Measurements from ENCODE around the gene HNMT. TPM values are rescaled to one million over a fixed set of nuclear protein-coding genes. Genes with fewer than 3 reads are reported as not detected.

Gene HNMT
- total and polyA plus RNA-seq, 2 donors (not counting 1 experiment from before 2014, with no cell fraction given) = 0.24 TPM; not detected in 1

DNA sequence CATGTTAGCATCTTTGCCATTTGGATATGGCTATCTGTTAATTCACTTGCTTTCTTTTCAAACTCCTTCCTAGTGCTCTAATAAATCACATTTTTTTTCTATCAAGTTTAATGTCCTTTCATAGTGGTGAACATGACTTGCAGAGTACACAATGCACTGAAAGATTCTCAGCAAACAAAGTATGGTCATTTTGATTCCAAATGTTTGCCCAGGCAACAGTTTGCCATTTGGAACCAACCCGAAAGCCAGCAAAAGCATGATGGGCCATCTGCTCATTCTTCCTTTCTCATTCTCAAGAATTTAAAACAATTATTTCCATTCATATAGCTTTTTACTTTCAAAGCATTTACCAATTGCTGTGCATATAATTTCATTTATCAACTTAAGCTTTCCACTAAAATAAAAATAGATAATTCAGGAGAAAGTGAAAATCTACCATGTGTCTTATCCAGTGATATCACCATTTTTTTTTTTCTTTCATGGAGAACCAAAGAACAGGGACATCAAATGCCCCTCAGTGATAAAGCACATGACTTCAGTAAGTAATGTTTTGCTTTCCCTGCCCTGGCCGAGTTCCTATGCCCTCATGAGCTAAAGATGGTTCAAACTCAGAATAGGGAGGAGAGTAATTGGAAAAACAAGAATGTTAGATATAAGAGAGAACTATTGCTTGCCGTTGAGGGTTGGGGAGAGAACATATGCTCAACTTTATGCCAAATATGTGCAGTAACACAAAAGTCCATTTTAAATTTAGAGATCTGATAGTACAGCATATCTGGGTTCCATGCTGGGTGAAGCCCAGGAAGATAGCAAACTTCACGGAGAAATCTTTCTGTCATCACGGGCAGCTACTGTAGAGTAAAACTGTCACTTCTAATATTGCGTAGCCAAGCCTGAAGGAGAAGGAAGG, 62.1 kb downstream of the HNMT start:
- no peak overlapping the region for H3K27ac Mint-ChIP-seq
- H3K27me3 ChIP-seq (replicated peaks in 1 of 4; ENCODE audit: control extremely low read depth in 1 of 4, control insufficient read depth in 3 of 4, insufficient read depth in 4 of 4, low read length in 3 of 4) = no peaks in the 10 kb centered on the region
- H3K4me1 ChIP-seq (ENCODE audit: control insufficient read depth in 2 of 2, insufficient read depth in 2 of 2, low read length in 2 of 2) = no peaks in the 10 kb centered on the region
- ChIA-PET POLR2A (no interaction called here), CTCF (interaction anchor here (0.8 kb wide), 1 partner anchor 9 kb away, joined by 3 read pairs; no protein-coding TSS in a partner anchor)
- H3K27ac ChIP-seq (ENCODE audit: low read length in 2 of 2) = no peak overlapping the region
- WGBS (ENCODE audit: insufficient coverage) = 100% methylated on average over 4 of the region's 6 CpGs
- H3K9me3 Mint-ChIP-seq (ENCODE audit: insufficient read depth) = no peaks in the 10 kb centered on the region
- H3K4me3 ChIP-seq (ENCODE audit: control extremely low read depth in 1 of 5, extremely low read depth in 1 of 5, insufficient read depth in 1 of 5, low read depth in 2 of 5, low read length in 4 of 5) = no peak overlapping the region
- H3K9me3 ChIP-seq (ENCODE audit: control extremely low read depth in 1 of 3, control insufficient read depth in 2 of 3, insufficient read depth in 1 of 3, low read length in 2 of 3) = no peaks in the 10 kb centered on the region
- H2AFZ ChIP-seq (ENCODE audit: insufficient read depth, low read depth, low read length, poor library complexity, severe bottlenecking) = no peak overlapping the region
- DNase-seq (no peak), ATAC-seq (ENCODE audit: low read depth) (no peak)
- no peaks in the 10 kb centered on the region for H4K20me1 ChIP-seq (ENCODE audit: control insufficient read depth, insufficient read depth, low read length, poor library complexity, severe bottlenecking)
- no peaks in the 10 kb centered on the region for H3K79me2 ChIP-seq (ENCODE audit: control insufficient read depth, insufficient read depth, low read length)
- no peak for TF ChIP-seq CTCF (IDR thresholded peaks at IDR 0.05)
- no peak for TF ChIP-seq EZH2 (IDR thresholded peaks at IDR 0.05; ENCODE audit: borderline replicate concordance, insufficient read depth, low read depth, low read length, poor library complexity, severe bottlenecking)
- no peak overlapping the region for H3K9ac ChIP-seq (ENCODE audit: low read length)
- H3K4me2 ChIP-seq (replicated peaks; ENCODE audit: low read depth, low read length, poor library complexity, severe bottlenecking) = no peak overlapping the region
- H3K36me3 ChIP-seq (replicated peaks in 1 of 2; ENCODE audit: control extremely low read depth in 1 of 2, control insufficient read depth in 1 of 2, extremely low read depth in 1 of 2, insufficient read depth in 2 of 2, low read length in 1 of 2) = no peaks in the 10 kb centered on the region
- intact Hi-C loops (cut with micrococcal nuclease) = no loop called here
- H3K4me1 Mint-ChIP-seq = no peaks in the 10 kb centered on the region
- H3K4me3 Mint-ChIP-seq = no peak overlapping the region
- H3K27me3 Mint-ChIP-seq = no peaks in the 10 kb centered on the region

DNA sequence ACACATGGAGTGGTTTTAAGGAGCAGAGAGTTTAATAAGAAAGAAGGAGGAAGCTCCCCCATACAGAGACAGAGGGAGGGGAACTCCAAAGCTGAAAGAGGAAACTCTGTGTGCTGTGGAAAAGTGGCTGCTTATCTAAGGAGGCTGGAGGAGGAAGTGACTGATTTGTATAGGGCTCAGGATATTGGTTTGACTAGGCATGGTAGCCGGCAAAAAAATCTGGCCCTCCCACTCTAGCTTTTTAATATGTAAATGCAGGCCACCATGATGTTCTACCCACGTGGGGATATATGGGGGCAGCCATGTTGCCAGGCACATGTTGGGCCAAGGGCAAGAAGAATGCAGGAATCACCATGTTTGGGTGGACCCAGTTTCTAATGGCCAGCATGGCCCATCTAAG, 64.3 kb downstream of the HNMT start:
- no peaks in the 10 kb centered on the region for H3K9me3 Mint-ChIP-seq (ENCODE audit: insufficient read depth)
- ChIA-PET POLR2A (no interaction called here), CTCF (no interaction called here)
- Histone ChIP-seq H3K27me3 (replicated peaks in 1 of 4; ENCODE audit: control extremely low read depth in 1 of 4, control insufficient read depth in 3 of 4, insufficient read depth in 4 of 4, low read length in 3 of 4) (no peaks in the 10 kb centered on the region), H3K9me3 (ENCODE audit: control extremely low read depth in 1 of 3, control insufficient read depth in 2 of 3, insufficient read depth in 1 of 3, low read length in 2 of 3) (no peaks in the 10 kb centered on the region), H3K4me1 (ENCODE audit: control insufficient read depth in 2 of 2, insufficient read depth in 2 of 2, low read length in 2 of 2) (no peaks in the 10 kb centered on the region), H4K20me1 (ENCODE audit: control insufficient read depth, insufficient read depth, low read length, poor library complexity, severe bottlenecking) (no peaks in the 10 kb centered on the region), H3K36me3 (replicated peaks in 1 of 2; ENCODE audit: control extremely low read depth in 1 of 2, control insufficient read depth in 1 of 2, extremely low read depth in 1 of 2, insufficient read depth in 2 of 2, low read length in 1 of 2) (no peaks in the 10 kb centered on the region), H2AFZ (ENCODE audit: insufficient read depth, low read depth, low read length, poor library complexity, severe bottlenecking) (no peak overlapping the region), H3K27ac (ENCODE audit: low read length in 2 of 2) (no peak overlapping the region), H3K4me3 (ENCODE audit: control extremely low read depth in 1 of 5, extremely low read depth in 1 of 5, insufficient read depth in 1 of 5, low read depth in 2 of 5, low read length in 4 of 5) (no peak overlapping the region), H3K79me2 (ENCODE audit: control insufficient read depth, insufficient read depth, low read length) (no peaks in the 10 kb centered on the region), H3K9ac (ENCODE audit: low read length) (no peak overlapping the region), H3K4me2 (replicated peaks; ENCODE audit: low read depth, low read length, poor library complexity, severe bottlenecking) (no peak overlapping the region)
- DNase-seq (no peak), ATAC-seq (ENCODE audit: low read depth) (no peak)
- no peaks in the 10 kb centered on the region for H3K4me1 Mint-ChIP-seq
- TF ChIP-seq EZH2 (IDR thresholded peaks at IDR 0.05; ENCODE audit: borderline replicate concordance, insufficient read depth, low read depth, low read length, poor library complexity, severe bottlenecking) (no peak), CTCF (IDR thresholded peaks at IDR 0.05) (no peak)
- H3K27me3 Mint-ChIP-seq = no peaks in the 10 kb centered on the region
- H3K27ac Mint-ChIP-seq = no peak overlapping the region
- intact Hi-C loops (cut with micrococcal nuclease) = no loop called here
- WGBS (ENCODE audit: insufficient coverage) = 10% methylated on average over 2 of the region's 2 CpGs
- H3K4me3 Mint-ChIP-seq = no peak overlapping the region

All from B cell (primary cell).